ENCODE measurements around the gene RIBC1. TPM values are rescaled to one million over a fixed set of nuclear protein-coding genes. Genes with fewer than 3 reads are reported as not detected.

The RIBC1 gene
- total RNA-seq, 1 experiment from 2014 or later, result 0.88 TPM

DNA sequence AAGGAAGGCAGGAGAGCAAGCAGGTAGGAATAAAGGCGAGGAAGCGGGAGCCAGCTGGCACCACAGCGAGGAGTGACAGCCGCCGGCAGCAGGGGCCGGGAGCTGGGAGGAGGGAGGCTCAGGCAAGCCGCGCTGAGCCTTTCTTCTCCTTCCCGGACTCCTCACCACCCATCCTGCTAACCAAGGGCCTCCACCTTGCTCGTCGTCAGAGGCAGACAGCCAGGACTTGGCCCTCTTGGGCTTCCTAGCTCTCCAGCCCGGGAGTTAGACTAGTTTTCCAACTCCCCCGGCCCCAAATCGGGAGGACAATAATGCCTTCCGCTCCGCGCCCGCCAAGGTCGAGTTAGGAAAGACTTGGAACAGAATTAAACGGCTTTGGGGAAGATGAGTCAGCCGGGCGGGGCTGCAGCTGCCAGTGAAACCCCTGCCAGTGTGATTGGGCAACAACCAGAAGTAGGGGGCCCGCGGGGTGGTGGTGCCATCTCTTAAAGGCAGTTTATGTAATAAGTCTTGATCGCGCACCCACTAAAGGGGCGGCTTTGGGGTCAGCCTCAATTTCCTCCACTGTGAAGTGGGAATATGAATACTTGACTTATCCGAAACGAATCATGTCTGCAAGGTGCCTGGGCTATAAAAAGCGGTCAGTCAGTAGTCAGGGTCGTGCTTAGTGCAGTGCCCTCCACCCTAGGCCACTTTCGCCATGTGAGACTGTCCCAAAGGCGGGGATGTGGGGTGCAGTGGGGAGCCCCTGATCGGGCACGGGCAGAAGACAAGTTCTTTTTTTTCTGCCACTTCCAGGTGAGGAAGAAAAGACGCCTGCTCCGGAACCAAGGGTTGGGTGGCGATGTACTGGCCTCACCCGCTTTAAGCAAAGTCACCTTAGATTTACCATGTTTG, 18.2 kb downstream of the RIBC1 start:
- intact Hi-C loops (cut with micrococcal nuclease; ENCODE audit: unreplicated experiment), result loop anchor here (2.0 kb wide), 1 partner anchor 18 kb away; the partner anchor contains the start of genes RIBC1 and SMC1A
- no peaks in the 10 kb centered on the region for H3K4me1 ChIP-seq
- DNase-seq, result peak in 1 of 2 experiments; percentile 8
- no TSS peak for BruUV-seq (replicated peaks)
- Mint-ChIP-seq H3K27ac (ENCODE audit: unreplicated experiment) (no peak overlapping the region), H3K4me3 (ENCODE audit: unreplicated experiment) (peak overlapping the region; percentile 75), H3K4me1 (ENCODE audit: low read depth, unreplicated experiment) (no peaks in the 10 kb centered on the region), H3K27me3 (ENCODE audit: insufficient read depth, unreplicated experiment) (no peaks in the 10 kb centered on the region), H3K9me3 (ENCODE audit: unreplicated experiment) (no peaks in the 10 kb centered on the region), H3K36me3 (ENCODE audit: insufficient read depth, unreplicated experiment) (no peaks in the 10 kb centered on the region)
- TF ChIP-seq, protein P1, sequence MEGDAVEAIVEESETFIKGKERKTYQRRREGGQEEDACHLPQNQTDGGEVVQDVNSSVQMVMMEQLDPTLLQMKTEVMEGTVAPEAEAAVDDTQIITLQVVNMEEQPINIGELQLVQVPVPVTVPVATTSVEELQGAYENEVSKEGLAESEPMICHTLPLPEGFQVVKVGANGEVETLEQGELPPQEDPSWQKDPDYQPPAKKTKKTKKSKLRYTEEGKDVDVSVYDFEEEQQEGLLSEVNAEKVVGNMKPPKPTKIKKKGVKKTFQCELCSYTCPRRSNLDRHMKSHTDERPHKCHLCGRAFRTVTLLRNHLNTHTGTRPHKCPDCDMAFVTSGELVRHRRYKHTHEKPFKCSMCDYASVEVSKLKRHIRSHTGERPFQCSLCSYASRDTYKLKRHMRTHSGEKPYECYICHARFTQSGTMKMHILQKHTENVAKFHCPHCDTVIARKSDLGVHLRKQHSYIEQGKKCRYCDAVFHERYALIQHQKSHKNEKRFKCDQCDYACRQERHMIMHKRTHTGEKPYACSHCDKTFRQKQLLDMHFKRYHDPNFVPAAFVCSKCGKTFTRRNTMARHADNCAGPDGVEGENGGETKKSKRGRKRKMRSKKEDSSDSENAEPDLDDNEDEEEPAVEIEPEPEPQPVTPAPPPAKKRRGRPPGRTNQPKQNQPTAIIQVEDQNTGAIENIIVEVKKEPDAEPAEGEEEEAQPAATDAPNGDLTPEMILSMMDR (IDR thresholded peaks at IDR 0.05; ENCODE audit: insufficient read depth in 1 of 2, low read depth in 1 of 2, low read length in 1 of 2, severe bottlenecking in 1 of 2, unreplicated experiment in 1 of 2), result no peak
- no peaks in the 10 kb centered on the region for H3K36me3 ChIP-seq (ENCODE audit: control insufficient read depth, insufficient read depth, low read length)
- ChIA-PET POLR2A (interaction anchor here (1.0 kb wide), 1 partner anchor 18 kb away, joined by 3 read pairs; the partner anchor contains the start of genes RIBC1 and SMC1A), CTCF (interaction anchor here (0.6 kb wide), 1 partner anchor 22 kb away, joined by 3 read pairs; no protein-coding TSS in a partner anchor)
- no peaks in the 10 kb centered on the region for H3K9me3 ChIP-seq
- no peaks in the 10 kb centered on the region for H3K27me3 ChIP-seq (replicated peaks; ENCODE audit: control insufficient read depth, insufficient read depth, low read length)
- peak overlapping the region; percentile 31 for H3K4me3 ChIP-seq (ENCODE audit: low read depth, low read length)

GRCh38 chrX:53441531-53442321, 19.1 kb downstream of the RIBC1 start:
- H3K36me3 Mint-ChIP-seq (ENCODE audit: insufficient read depth, unreplicated experiment), result no peaks in the 10 kb centered on the region
- H3K4me1 Mint-ChIP-seq (ENCODE audit: low read depth, unreplicated experiment), result no peaks in the 10 kb centered on the region
- Histone ChIP-seq H3K9me3 (no peaks in the 10 kb centered on the region), H3K27me3 (replicated peaks; ENCODE audit: control insufficient read depth, insufficient read depth, low read length) (no peaks in the 10 kb centered on the region), H3K36me3 (ENCODE audit: control insufficient read depth, insufficient read depth, low read length) (no peaks in the 10 kb centered on the region), H3K4me1 (no peaks in the 10 kb centered on the region), H3K4me3 (ENCODE audit: low read depth, low read length) (peak overlapping the region; percentile 31)
- H3K9me3 Mint-ChIP-seq (ENCODE audit: unreplicated experiment), result no peaks in the 10 kb centered on the region
- TF ChIP-seq, protein P1 (IDR thresholded peaks at IDR 0.05; ENCODE audit: insufficient read depth in 1 of 2, low read depth in 1 of 2, low read length in 1 of 2, severe bottlenecking in 1 of 2, unreplicated experiment in 1 of 2), result no peak
- ChIA-PET POLR2A (interaction anchor here (0.6 kb wide), 1 partner anchor 19 kb away, joined by 4 read pairs; the partner anchor contains the start of genes RIBC1 and SMC1A), CTCF (no interaction called here)
- H3K4me3 Mint-ChIP-seq (ENCODE audit: unreplicated experiment), result peak overlapping the region; percentile 75
- intact Hi-C loops (cut with micrococcal nuclease; ENCODE audit: unreplicated experiment), result loop anchor here (2.0 kb wide), 1 partner anchor 19 kb away; the partner anchor contains the start of genes RIBC1 and SMC1A
- no TSS peak for BruUV-seq (replicated peaks)
- no peaks in the 10 kb centered on the region for H3K27me3 Mint-ChIP-seq (ENCODE audit: insufficient read depth, unreplicated experiment)
- peak; percentile 83 to 84 for DNase-seq
- H3K27ac Mint-ChIP-seq (ENCODE audit: unreplicated experiment), result no peak overlapping the region

DNA sequence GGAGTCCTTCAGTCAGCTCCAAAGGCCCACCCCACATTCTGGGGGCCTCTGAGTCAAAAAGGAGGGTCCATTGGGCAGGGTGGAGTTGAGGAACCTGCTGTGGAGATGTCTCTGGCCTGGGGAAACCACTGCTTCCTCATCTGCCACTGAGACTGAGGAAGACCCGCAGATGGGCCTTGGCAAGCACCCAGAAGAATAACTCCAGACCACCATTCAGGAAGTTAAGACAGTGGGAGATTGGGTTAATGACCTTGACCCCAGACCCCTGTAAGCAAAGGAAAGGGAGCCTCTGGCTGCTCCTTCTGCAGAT, 19.6 kb downstream of the RIBC1 start:
- BruUV-seq (replicated peaks), result no TSS peak
- CTCF ChIA-PET, result no interaction called here

More for the DNA sequence above, 19.6 kb downstream of the RIBC1 start:
- Mint-ChIP-seq H3K27me3 (ENCODE audit: insufficient read depth, unreplicated experiment) (no peaks in the 10 kb centered on the region), H3K4me1 (ENCODE audit: low read depth, unreplicated experiment) (no peaks in the 10 kb centered on the region), H3K9me3 (ENCODE audit: unreplicated experiment) (no peaks in the 10 kb centered on the region), H3K36me3 (ENCODE audit: insufficient read depth, unreplicated experiment) (no peaks in the 10 kb centered on the region), H3K27ac (ENCODE audit: unreplicated experiment) (no peak overlapping the region), H3K4me3 (ENCODE audit: unreplicated experiment) (no peak overlapping the region)
- H3K27me3 ChIP-seq (replicated peaks; ENCODE audit: control insufficient read depth, insufficient read depth, low read length), result no peaks in the 10 kb centered on the region
- POLR2A ChIA-PET, result interaction anchor here (0.6 kb wide), 1 partner anchor 20 kb away, joined by 4 read pairs; the partner anchor contains the start of genes RIBC1 and SMC1A
- H3K4me3 ChIP-seq (ENCODE audit: low read depth, low read length), result no peak overlapping the region
- intact Hi-C loops (cut with micrococcal nuclease; ENCODE audit: unreplicated experiment), result no loop called here
- no peaks in the 10 kb centered on the region for H3K9me3 ChIP-seq
- no peaks in the 10 kb centered on the region for H3K36me3 ChIP-seq (ENCODE audit: control insufficient read depth, insufficient read depth, low read length)
- DNase-seq, result no peak
- TF ChIP-seq, protein P1 (IDR thresholded peaks at IDR 0.05; ENCODE audit: insufficient read depth in 1 of 2, low read depth in 1 of 2, low read length in 1 of 2, severe bottlenecking in 1 of 2, unreplicated experiment in 1 of 2), result no peak
- no peaks in the 10 kb centered on the region for H3K4me1 ChIP-seq
